Bladder microvascular endothelial cell (primary cell): ENCODE measurements around the gene CALN1. TPM values are rescaled to one million over a fixed set of nuclear protein-coding genes. Genes with fewer than 3 reads are reported as not detected.

Source experiments
- total RNA-seq: library from RNA; depleted of rRNA; stranded (reverse); fragments of >200 nt; gene quantifications from 2 replicates; pipeline ENCODE4 v1.2.3, GENCODE V29; 2014

Gene CALN1
- 0.06 TPM in 1 of 2 replicates, not detected in the other for total RNA-seq

GRCh38 chr7:72412121-72412618, at the start of gene CALN1:
Gene CALN1 (minus strand): TSS chr7:72412338.

